Left colon (tissue), 2 donors: ENCODE data around the gene FLCN. TPM values are rescaled to one million over a fixed set of nuclear protein-coding genes. Genes with fewer than 3 reads are reported as not detected.

Experiments used
- ATAC-seq: fragments of 200-7000 bp; cut with Tn5 transposase; one replicate; pipeline ENCODE4 v1.9.1; 2020; ENCODE audit warnings: mild to moderate bottlenecking, moderate library complexity
- DNase-seq, 2 donors: peaks; one replicate each; pipeline ENCODE4 v3.0.0-alpha.2; 2020
- intact Hi-C, 2 donors: fragments of 100-400 bp; cut with DNase I in 1 of 2; cut with micrococcal nuclease in 1 of 2; formaldehyde crosslinking; loops; one replicate each; pipeline versions ENCODE4 v1.11.2 to v1.14.0; 2022; cut with DNase I, micrococcal nuclease
- total RNA-seq, 2 donors: library from RNA; stranded (reverse); fragmentation: NEBNext Ultra II Directional; extraction: Animal tissue kit (Norgen Biotek cat#: 25700); gene quantifications; one replicate each; pipeline ENCODE4 v1.2.1, GENCODE V29; 2021
- donor health status: DM: no; HTN: no; CAD: no.
- donor health status: DM: yes; HTN: yes; CAD: no.

Gene FLCN
- total RNA-seq, 2 donors from 2014 or later = 46.9 to 50.1 TPM

DNA sequence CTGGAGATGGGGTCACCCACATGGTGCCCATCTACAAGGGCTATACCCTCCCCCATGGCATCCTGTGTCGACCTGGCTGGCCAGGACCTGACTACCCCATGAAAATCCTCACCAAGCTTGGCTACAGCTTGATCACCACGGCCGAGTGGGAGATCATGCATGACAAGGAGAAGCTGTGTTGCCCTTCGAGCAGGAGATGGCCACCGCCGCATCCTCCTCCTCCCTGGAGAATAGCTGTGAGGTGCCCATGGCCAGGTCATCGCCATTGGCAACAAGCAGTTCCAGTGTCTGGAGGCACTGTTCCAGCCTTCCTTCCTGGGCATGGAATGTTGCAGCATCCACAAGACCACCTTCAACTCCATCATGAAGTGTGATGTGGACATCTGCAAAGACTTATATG lies 5.3 kb upstream of the FLCN start:
- DNase-seq (no peak), ATAC-seq (no peak)
- intact Hi-C loops = no loop called here

DNA sequence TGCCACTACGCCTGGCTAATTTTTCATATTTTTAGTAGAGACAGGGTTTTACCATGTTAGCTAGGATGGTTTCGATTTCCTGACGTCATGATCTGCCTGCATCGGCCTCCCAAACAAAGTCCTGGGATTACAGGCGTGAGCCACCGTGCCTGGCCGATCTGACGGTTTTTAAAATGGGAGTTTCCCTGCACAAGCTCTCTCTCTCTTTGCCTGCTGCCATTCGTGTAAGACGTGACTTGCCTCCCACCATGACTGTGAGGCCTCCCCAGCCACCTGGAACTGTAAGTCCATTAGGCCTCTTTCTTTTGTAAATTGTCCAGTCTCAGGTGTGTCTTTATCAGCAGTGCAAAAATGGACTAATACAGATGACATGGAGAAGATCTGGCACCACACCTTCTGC lies 4.7 kb upstream of the FLCN start:
- intact Hi-C loops = no loop called here
- no peak for DNase-seq
- ATAC-seq = no peak

DNA sequence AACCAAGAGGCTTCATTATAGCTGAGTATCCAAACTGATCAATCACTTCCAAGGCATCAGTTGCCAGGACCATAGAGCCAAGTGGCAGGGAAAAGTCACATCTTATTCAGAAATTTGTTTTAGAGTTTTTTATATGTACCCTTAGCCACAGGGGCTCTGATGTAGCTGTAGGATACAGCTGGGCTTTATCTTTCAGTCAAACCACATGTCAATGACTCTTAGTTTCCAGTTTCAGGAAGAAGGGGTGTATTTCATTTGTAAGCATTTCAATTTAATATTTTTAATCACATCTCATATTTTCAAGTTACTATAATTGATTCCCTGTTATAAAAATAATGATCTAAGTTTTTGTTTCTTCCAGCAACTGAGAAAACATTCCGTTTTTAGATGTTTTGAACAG lies 2.9 kb upstream of the FLCN start:
- no peak for DNase-seq
- intact Hi-C loops = no loop called here
- ATAC-seq = no peak

DNA sequence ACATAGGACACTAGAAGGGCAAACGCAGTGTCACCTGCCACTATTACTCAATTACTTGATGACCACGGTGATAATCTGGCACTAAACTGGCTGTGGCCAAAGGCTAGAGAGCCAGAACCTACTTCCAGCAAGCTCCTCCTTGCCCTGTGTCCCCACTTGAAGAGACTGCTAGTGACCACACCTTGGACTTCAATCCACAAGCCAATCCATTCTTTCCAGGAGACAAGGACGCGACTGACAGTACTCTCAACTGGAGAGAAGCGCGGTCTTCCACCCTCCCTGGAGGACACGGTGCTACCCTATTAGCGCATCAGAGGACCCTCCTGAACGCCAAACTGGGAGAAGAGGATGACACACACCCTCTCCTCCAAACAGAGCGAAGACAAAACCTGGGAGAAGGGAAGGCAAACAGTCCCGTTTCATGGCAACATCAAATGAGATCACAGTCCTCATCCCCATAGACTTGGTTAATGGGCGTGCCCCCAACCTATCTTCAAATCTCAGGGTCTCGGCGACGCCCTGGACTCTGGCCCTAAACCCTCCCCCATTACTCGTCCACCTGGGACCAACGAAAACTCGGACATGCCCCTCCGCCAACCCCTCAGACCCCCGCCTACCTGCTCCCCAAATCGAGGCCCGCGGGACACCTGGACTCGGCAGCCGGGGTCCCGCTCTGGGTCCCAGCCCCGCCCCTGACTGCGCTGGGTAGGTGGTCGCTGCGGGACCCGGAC lies 508 bp downstream of the FLCN start:
- peak; percentile 29 to 44 for DNase-seq
- intact Hi-C loops = no loop called here
- peak; percentile 68 for ATAC-seq

DNA sequence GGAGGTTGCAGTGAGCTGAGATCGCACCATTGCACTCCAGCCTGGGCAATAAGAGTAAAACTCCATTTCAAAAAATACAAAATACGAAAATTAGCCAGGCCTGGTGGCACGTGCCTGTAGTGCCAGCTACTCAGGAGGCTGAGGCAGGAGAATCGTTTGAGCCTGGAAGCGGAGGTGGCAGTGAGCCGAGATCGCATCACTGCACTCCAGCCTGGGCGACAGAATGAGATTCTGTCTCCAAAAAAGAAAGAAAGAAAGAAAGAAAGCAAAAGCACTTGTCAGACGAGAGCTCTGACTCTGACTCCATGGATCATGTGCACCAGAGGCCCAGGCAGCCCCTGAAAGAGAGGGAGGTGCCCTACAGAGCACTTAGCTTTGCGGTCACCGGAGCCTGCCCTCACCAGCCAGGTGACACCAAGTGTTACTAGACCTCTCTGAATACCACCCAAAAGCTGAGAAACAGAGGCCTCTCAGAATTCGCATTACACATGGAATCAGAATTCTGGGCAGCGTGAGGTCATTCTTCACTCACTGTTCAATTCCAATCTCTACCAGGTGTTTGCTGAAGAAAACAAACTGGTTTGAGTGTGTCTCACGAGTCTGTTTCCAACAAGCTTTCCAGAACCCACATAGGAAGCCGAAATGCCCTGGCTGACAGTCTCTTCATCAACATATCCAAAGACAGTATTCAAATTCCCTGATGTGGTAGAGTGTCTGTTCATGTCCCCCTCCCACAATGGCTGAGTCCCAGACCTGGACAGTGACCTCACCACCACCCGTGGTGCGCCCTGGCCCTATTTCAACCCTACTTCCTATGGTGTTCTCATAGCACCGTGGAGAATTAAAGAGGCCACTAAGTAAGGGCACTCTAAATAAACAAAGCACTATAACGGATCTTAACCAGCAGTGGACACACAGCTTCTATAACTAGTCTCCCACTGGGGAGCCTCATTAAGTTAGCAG lies 1.5 kb downstream of the FLCN start:
- no peak for ATAC-seq
- intact Hi-C loops = no loop called here
- DNase-seq = no peak

DNA sequence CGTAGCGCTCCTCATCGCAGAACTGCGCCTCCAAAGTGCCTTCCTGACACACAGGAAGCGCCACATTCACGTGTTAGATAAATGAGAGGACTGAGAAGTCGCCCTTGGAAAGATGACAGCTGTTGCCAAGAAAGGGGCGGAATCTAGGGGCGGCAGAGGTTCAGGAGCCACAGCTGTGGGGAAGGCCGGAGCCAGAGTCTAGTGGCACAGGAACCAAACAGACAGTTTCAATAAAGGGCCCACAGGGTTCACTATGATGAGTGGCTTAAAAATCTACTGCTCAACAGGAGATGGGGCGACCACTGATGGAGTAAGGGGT lies 4.7 kb downstream of the FLCN start:
- DNase-seq (no peak), ATAC-seq (no peak)
- intact Hi-C loops = no loop called here

DNA sequence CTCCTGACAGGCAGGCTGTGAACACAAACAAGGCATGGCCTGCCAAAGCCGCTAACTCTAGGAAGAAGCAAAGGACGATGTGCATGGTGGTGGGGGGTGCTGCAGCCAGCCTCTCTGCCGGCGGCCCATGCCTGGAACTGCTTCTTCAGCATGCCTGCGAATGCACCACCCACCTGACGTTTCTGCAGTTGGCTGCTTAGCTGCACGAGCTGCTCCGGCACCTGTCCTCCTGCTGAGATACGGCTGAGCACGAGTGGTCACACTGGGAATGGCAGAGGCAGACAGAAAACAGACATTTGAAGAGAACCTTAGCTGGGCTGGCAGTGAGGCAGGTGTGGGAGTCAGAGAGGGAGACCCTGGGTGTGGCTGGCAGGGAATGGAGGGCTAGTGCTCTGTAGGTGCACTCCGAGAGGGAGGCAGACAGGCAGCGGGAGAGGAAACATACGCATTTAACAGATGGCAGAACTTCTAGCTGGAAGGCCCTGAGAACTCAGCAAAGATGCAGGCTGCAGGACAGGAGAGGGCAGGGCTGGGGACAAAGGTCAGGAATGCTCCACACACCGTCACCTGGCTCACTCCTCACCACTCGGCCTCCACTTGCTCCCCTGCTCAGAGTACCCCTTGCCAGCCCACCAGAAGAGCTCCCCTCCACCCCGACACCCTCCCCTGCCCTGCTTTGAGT lies 5.2 kb downstream of the FLCN start:
- intact Hi-C loops = no loop called here
- peak; percentile 60 for ATAC-seq
- DNase-seq = peak in 1 of 2 donors; percentile 19

DNA sequence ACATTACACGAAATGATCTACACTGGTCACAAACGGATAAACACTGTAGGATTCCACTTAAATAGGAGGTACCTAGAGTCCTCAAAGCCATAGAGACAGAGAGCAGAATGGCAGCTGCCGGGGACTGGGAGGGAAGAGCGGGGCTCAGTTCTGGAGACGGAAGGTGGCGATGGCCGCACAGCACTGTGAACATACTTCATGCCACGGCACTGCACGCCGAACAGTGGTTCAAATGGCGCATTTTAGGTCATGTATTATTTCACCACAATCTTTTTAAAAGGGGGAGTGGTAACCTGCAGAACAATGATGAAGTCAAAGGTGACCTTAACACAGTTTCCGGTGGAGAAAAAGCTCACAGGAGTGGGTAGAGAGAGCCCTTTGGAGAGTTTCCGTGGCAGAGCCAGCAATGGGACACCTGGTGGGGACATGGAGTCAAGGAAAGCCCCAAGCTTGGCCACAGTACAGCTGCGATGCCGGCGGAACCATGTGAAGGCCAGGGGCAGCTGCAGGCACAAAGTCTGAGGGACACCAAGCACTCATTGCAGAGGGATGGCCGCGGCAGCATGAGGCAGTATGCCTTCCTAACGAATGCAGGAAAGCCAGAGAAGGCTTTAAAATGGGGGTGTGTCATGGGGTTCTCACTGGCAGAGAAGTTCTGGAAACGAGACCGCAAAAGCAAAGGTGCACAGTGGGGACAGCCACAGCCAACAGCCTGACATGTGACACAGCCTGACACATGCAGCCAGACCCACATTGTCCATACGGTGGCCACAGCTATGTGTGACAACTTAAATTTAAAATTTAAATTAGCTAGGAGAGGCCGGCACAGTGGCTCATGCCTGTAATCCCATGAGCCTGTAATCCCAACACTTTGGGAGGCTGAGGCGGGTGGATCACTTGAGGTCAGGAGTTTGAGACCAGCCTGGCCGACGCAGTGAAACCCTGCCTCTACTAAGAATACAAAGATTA lies 7.3 kb downstream of the FLCN start:
- DNase-seq = no peak
- ATAC-seq = no peak
- intact Hi-C loops = no loop called here

DNA sequence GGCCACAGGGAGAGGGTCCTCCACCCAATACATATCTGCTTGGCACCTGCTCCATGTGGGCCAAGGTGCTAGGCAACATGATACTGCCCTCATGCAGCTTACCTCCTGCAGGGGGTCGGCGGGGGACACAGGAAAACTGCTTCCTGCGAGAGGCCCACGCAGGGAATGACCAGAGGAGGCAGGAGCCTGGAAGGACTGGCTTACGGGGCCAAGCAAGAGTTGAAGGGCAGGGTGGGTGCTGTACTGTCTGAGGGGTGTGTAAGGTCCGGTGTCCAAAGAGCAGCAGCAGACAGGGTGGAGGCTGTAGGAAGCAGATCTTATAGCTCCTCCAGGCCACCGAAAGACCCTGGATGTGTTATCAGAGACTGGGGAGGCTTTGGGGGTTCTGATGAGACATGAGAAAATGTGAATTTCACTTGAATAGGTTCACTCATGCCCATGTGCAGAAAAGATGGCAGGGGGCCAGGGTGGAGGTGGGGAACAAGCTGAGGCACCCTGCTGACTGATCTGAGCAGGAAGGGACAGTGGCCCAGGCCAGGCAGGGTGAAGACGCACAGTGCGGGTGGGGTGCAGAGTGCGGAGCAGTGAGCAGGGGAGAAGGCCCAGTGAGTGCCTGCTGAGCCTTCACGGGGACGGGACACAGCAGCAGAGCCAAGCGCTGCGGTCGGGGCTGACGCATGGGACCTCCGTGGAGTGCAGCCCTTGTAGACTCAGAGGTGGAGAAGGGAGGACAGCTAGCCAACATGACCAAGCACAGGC lies 8.3 kb downstream of the FLCN start:
- ATAC-seq = no peak
- DNase-seq = no peak
- intact Hi-C loops = no loop called here

DNA sequence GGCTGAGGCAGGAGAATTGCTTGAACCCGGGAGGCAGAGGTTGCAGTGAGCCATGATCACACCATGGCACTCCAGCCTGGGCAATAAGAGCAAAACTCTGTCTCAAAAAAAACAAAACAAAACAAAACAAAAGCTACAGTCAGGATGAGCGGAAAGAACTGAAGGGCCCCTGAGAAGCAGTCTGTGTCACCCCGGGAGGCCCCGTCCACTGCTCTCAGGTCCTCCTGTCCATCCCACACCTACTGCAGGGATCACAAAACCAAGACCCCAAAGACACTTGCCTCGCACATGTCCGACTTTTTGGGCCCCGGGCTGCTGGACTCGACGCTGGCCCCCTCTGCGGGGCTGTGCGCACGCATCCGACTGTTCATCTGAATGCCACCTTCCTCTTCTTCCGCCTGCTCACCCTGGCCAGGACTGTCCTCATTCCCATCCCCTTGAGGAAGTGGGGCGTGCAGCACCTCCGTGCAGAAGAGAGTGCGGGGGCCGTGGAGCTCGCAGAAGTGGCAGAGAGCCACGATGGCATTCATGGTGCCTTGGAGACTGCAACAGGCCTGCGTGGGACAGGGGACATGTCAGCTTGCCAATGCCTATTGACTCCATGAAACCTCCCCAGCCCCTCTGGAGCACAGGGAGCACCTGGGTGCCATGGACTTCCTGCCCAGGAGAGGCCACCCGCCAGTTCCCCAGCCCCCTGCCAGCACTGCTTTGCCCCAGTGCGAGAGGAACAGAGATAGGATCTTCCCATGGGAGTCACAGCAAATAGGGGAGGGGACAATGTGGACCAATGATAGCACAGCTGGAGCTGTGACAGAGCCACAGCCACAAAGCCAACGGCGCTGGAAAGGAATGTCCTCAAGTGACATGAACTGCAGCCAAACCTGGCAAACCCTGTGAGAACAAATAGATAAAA lies 9.1 kb downstream of the FLCN start:
- ATAC-seq = no peak
- DNase-seq = peak in 1 of 2 donors; percentile 6
- intact Hi-C loops = no loop called here

DNA sequence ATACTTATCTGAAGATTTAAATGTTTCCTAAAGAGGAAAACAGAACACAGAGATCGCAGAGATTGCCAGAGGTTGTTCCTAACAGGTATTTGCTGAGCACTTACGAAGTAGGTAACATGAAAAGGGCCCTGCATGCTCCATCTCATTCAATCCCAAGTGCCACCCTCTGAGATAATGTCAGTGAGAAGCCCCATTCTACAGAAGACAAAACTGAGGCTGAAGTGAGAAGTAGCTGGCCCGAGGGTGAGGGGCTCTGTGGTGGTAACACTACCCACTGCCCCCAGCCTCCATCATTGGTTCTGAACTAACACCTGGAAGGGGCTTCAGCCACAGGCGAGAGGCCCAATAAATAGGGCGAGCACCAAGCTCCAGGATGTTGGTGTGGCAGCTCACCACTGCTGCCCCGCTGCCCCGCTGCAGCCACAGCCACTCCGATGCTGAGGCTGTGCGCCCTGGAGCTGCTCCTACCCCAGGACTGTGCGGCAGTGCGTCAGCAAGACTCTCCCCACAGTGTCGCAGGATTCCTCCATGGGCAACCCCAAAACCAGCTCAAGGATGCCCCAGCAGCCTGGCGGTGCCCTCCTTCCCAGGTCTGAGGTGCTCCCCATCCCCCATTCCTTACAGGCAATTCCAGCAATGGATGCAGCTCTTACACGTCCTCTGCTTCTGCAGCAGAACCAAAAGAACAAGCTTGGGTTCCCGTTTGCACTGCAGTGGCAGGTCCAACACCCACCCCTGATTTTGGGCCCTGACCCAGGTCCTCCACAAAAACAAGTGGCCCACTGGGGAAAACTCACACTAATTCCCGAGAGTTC lies 10.3 kb downstream of the FLCN start:
- intact Hi-C loops = no loop called here
- ATAC-seq (no peak), DNase-seq (peak in 1 of 2 donors; percentile 0)

DNA sequence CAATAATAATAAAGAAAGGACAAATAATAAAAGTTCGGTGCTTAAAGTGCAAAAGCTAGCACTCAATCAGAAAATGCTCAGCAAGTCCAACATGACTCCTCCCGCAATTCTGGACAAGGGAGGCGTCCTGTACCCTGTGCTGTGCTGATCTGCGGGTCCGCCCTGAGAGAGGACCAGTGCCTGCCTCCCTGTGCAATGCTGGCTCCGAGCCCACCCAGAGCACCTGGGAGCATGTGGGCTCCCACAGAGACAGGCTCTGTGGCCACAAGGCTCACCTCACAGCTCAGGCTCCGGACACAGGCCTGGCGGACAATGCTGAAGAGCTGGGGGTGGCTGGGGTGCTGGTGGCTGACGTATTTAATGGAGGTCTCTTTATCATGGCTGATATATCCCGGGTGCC lies 11.1 kb downstream of the FLCN start:
- intact Hi-C loops = no loop called here
- peak in 1 of 2 donors; percentile 8 for DNase-seq
- no peak for ATAC-seq

DNA sequence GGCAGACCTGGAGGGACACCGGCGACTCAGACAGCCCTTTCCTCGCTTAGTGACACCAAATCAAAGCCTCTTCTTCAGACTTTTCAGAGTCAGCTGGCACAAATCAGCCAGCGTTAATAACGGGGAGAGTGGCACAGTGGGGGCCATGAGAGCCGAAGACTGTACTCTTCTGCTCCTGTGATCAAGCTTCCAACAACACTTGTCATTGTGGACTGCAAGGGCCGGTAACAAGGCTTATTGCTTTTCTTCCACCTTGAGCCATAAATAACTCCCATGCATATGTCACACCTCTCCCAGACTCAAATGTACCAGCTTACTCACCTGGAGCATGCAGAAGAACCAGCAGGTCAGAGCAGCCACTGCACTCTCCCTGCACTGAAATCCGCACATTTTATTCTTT lies 12.8 kb downstream of the FLCN start:
- DNase-seq (no peak), ATAC-seq (no peak)
- intact Hi-C loops = no loop called here

DNA sequence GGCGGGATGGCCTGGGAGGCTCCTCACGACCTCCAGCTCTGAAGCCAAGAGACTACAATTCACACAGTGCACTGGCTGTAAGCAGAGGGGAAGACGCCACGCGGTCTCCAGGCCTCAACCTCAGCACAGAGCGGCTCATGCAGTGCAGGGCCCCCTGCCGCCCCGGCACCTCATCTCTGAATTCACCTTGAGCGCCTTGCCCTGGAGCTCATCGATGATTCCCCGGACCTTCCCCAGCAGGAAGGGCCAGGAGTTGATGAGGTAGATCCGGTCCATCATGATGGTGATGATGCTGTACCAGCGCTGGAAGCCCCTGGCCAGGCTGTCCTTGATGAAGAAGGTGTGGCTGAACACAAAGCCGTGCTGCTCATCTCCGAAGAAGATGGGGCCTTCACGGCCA lies 13.2 kb downstream of the FLCN start:
- DNase-seq (no peak), ATAC-seq (no peak)
- intact Hi-C loops = no loop called here

DNA sequence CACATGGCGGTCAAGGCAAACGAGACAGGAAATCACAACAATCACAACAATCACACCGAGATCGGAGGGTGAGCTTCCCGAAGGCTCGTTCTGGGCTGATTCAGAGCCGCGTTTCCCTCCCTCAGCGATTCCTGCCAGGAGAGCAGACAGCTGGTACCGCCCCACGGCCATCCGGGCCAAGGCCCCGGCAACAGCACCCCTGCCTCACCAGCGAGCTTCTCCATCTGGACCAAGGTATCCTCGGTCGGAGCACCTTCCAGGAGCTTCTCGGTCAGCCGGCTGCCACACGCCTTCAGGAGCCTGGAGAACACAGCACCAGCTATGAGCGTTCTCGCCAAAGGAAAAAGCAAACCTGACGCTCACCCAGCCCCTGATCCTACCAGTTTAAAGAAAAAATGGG lies 15.6 kb downstream of the FLCN start:
- DNase-seq (no peak), ATAC-seq (no peak)
- intact Hi-C loops = no loop called here

DNA sequence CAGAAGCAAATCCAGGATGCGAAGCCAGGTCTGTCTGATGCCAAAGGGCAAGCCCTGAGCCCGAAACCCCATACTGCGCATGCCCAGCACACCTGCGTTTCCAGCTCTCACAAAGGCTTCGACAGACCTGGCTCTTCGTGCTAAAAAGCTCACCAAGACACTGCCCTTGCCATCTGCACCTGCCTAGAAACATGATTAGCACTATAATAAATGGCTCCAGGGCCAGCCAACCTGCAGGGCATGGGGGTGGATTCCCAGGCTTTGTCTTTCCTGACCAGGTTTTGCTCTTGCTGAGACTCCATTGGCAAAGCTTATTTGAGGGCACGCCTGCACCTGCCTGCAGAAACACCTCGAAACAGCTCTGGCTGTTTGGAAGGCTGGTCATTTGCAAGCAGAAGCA lies 16.4 kb downstream of the FLCN start:
- ATAC-seq = no peak

More for the DNA sequence above, 16.4 kb downstream of the FLCN start:
- DNase-seq = no peak
- intact Hi-C loops = no loop called here
